ENCODE results near the gene CCDC50.

Gene CCDC50

DNA sequence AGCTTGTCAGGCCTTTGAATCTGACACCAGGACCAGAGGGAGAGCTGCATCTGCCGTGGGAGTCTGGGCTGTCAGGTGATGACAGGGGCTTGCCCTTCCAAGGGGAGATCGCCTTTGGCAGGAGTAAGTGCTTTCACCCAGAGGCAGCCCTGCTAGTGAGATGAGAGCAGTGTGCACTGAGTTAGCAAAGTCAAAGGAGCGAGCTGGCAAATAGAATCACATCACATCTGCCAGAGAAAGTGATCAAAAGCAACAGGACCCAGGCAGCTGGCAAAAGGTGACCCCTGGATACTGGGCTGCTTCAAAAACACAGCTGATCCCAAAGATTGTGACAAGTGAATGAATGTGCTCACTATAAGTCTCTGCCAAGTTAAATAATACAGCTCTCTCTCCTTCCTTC is 95.7 kb downstream of the CCDC50 start:
- DNase-seq (ENCODE audit: low read depth): no peak

- no peak for DNase-seq (ENCODE audit: low read depth)
Observed at GRCh38 chr3:191425322-191425734, 96.1 kb downstream of the CCDC50 start.

GRCh38 chr3:191426311-191426710 is 97.1 kb downstream of the CCDC50 start:
- DNase-seq (ENCODE audit: low read depth): no peak

DNA sequence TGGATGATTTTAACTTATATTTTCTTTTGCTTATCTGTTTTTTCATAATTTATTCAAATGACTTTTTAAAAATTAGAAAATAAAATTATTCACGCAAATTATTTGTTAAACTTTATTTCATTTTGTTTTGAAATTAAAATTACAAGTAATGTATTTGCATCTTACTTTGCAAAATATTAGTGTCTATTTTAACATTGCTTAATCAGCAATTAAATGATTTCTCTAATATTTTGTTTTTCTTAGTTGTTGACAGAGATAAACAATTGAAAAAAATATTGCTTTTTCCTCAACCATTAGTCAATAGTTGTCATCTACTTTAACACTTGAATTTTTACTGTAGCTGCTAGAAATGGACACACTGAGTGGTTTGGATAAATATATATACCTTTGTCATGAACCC is 99.0 kb downstream of the CCDC50 start:
- no peak for DNase-seq (ENCODE audit: low read depth)

DNA sequence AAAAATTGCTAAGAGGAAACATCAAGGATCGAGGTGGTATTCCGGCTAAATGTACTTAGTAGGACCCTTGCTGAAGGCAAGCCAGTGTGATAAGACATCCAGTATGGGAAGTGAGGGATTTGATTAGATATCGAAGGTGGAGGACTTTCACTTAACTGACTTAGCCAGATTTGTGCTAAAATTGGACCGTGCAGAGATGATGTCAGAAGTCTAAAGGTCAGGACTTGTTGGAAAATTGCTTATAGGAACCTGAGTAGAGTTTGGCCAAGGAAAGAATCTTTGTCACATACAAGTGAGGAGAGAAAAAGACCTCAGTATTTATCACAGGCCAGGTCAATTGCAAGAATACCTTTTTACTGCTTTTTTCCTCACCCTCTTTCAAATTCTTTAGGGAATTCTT is 100.9 kb downstream of the CCDC50 start:
- no peak for DNase-seq (ENCODE audit: low read depth)

DNA sequence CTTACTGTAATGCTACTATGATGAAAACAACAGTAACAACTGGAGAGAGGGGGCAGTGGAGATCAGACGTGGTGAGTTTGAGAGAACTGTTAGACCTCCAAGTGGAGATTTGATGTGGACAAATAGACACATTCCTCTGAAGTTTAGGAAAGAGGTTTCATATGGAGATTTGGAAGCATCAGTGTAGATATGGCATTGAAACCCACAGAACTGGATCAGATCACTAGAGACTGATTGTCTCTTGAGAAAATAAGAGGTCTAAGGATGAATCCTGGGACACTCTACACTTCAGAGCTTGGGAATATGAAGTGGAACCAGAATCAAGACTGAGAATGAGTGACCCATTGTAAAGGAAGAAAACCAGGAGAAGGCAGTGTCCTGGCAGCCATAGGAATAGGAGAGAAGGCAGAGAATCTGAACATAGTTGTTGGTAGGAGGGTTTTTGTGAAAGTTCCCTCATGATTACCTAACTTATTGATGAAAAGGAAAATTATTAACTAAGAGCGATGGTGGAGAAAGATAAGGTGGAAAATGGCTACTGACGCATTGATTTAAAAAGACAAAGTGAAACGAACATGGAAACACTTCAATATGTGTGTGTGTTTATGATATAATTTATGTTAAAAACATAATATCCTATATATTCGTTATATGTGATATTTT is 102.1 kb downstream of the CCDC50 start:
- no peak for DNase-seq (ENCODE audit: low read depth)

DNA sequence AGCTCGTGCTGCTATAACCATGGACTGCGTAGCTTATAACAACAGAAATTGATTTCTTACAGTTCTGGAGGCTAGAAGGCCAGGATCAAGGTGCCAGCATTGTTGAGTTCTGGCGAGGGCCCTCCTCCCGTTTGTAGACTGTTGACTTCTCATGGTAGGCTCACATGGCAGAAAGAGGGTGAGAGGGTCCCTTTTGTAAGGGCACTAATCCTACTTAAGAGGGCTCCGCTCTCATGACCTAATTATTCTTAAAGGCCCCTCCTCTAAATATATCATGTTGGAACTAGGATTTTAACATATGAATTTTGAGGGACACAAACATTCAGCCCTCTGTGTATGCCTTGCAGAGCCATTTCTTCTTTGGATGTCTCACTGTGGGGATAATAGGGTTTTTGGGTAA is 103.0 kb downstream of the CCDC50 start:
- no peak for DNase-seq (ENCODE audit: low read depth)

DNA sequence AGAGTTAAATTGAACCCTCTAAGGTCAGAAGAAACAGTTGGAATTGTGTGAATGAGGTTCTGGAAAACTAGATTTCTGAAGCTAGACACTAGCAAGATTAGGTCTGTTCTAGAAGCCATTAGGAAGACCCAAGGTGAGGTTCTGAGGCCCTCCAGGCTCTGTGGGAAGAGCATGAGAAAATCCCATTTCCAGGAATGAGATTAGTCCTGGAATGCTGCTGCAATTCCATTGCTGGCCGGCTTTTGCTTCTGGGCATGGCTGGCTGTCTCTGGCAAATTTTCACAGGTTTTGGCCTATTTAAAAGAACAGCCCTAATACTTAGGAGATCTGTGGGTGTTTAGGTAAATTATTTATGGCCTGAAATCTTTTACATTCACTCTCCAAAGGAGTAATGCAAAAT is 104.8 kb downstream of the CCDC50 start:
- no peak for DNase-seq (ENCODE audit: low read depth)

DNA sequence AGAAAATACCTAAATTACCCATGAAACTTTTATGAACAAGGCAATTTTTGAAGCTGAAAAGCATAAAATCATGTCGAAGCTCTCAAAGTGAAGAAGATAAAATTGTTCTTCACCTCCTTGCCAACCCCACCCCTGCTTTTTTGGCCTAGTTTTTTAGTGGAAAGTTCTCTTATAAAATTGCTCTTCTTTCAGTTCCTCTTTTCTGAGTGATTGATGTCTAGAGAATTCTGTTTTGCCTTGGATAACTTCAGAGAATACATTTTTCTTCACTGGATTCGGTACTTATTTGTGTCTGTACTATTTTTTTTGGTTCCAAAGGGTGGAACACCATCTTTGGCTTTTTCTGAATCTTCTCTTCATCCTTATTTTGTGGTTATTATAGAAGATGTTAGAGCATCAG is 106.8 kb downstream of the CCDC50 start:
- no peak for DNase-seq (ENCODE audit: low read depth)

GRCh38 chr3:191438150-191438814 is 109.1 kb downstream of the CCDC50 start:
- no peak for DNase-seq (ENCODE audit: low read depth)

DNA sequence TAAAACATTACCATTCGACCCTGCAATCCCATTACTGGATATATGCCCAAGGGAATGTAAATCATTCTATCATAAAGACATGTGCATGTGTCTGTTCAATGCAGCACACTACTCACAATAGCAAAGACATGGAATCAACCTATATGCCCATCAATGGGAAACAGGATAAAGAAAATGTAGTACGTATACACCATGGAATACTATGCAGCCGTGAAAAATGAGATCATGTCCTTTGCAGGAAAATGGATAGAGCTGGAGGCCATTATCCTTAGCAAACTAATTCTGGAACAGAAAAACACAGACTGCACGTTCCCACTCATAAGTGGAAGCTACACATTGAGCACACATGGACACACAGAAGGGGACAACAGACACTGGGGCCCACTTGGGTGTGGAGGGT is 111.3 kb downstream of the CCDC50 start:
- no peak for DNase-seq (ENCODE audit: low read depth)

- no peak for DNase-seq (ENCODE audit: low read depth)
Observed at GRCh38 chr3:191441687-191442086, 112.5 kb downstream of the CCDC50 start.

GRCh38 chr3:191444569-191444968 is 115.4 kb downstream of the CCDC50 start:
- DNase-seq (ENCODE audit: low read depth): no peak

Measured in ELR (cell line).